GM12873 (cell line): Measurements from ENCODE around the gene UQCRQ.

Source experiments
- CTCF ChIP-seq: IDR thresholded peaks from 2 replicates; pipeline ENCODE4 v1.5.1; 2012; ENCODE audit warnings: low read depth, mild to moderate bottlenecking, moderate library complexity, low read length, control low read depth; ENCODE audit not compliant: insufficient read depth; ENCODE audit errors: missing control alignments

UQCRQ gene

DNA sequence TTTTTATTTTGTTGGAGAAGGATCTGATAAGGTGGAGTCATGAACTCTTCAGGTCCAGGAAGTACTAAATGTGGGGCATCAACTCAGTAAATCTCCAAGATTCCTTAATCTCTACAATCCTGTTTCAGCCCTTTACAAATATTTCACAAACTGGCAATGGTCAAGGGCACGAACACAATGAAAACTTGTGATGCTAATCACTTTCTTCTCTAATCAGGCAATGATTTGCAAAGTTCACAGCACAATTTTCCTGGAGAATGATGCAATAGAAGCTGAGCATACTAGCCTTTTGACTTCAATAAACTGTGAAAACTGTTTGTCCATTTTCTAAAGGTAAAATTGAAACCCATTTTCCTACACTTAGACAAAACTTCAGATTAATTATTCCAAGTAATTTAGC is 17.1 kb upstream of the UQCRQ start:
- TF ChIP-seq CTCF: no peak

GRCh38 chr5:132850066-132850465 is 16.4 kb upstream of the UQCRQ start:
- TF ChIP-seq CTCF: no peak

GRCh38 chr5:132853323-132853722 is 13.1 kb upstream of the UQCRQ start:
- no peak for TF ChIP-seq CTCF

GRCh38 chr5:132853790-132854189 is 12.7 kb upstream of the UQCRQ start:
- TF ChIP-seq CTCF: no peak

DNA sequence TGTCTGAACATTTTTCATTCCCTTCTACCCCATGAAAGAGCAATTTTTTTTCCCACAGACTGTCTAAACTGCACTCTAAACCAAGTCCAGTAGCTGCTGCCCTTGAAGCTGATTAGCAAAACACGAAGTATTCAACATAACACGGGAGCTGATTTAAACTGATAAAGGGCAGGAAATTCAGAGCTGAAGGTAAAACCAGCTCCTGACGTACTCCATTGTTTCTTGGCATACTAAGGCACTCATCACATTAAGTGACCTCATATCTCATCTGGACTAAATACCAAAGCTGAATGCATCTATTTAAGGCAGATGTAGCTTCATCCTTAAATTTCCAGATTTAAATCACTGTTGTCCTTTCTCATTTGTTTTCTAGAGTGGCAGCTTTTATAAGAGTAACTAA is 12.1 kb upstream of the UQCRQ start:
- no peak for TF ChIP-seq CTCF

- TF ChIP-seq CTCF: no peak
Observed at GRCh38 chr5:132856011-132856410, 10.4 kb upstream of the UQCRQ start.

DNA sequence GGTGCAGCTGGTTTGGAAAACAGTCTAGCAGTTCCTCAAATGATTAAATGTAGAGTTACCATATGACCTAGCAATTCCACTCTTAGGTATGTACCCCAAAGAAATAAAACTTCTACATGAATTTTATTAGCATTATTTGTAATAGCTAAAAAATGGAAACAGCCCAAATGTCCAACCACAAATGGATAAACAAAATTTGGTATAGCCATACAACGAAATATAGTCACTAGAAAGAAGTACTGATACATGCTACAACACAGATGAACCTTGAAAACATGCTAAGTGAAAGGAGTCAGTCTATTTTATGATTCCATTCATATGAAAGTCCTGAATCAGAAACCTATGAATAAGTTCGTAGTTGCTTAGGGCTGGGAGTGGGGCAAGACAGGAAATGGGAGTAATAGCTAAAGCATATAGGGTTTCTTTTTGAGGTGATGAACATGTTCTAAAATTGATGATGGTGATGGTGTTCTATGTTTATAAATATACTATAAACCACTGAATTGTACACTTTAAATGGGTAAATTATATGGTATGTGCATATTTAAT is 6.5 kb upstream of the UQCRQ start:
- no peak for TF ChIP-seq CTCF
